ACHN (cell line): ENCODE results near the gene HERC5.
A peak's percentile ranks its signal among the peaks of the same experiment; 100 is the strongest.
"Not testable (repeated sequence)": the region's sequence is repeated elsewhere in the genome, so short reads cannot be mapped to it uniquely, and the experiment has no call there.

Source experiments
- DNase-seq: peaks from one replicate; pipeline ENCODE4 v3.0.0-alpha.2; 2015
- in situ Hi-C: cut with HindIII; loops from 2 replicates; pipeline ENCODE4 v1.10.0; 2017; ENCODE audit warnings: low sequenced_read_pairs, low pct_ligation_motif_present, low pct_unique_long_range_greater_than_20kb

The HERC5 gene

GRCh38 chr4:88445252-88445651 is 11.7 kb upstream of the HERC5 start:
- DNase-seq, result no peak
- in situ Hi-C loops, result no loop called here

DNA sequence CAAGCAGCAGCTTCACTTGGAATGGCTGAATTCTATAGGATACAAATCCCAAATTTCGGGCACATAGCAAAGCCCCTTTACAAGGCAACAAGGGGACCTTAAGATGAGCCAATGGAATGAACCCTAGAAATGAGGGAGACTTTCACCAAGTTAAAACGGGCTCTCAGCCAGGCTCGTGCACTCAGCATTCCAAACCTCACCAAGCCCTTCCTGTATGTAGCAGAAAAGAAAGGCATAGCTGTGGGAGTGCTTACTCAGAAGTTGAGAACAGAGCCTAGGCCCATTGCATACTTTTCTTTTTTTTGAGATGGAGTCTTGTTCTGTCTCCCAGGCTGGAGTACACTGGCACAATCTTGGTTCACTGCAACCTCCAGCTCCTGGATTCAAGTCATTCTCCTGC is 10.8 kb upstream of the HERC5 start:
- no peak for DNase-seq
- in situ Hi-C loops, result no loop called here

- no peak for DNase-seq
- in situ Hi-C loops, result no loop called here
These were observed 9.4 kb upstream of the HERC5 start for GRCh38 chr4:88447371-88448095.

GRCh38 chr4:88448211-88448765 is 8.6 kb upstream of the HERC5 start:
- in situ Hi-C loops, DNase-seq: not testable (repeated sequence)

DNA sequence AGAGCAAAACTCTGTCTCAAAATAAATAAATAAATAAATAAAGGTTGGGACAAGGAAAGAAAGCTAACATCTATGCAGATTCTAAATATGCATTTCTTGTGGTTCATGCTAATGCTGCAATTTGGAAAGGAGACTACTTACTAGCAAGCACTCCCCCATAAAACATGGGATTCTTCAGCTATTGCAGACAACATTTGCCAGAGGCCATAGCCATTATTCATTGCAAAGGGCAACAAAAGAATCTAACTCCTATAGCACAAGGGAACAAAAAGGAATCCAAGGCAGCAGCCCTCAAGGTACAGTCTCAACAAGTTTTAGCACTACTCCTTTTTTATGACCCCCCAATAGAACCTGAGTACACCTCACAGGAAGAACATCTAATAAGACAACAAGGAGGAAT is 8.0 kb upstream of the HERC5 start:
- in situ Hi-C loops, result no loop called here
- DNase-seq, result no peak

DNA sequence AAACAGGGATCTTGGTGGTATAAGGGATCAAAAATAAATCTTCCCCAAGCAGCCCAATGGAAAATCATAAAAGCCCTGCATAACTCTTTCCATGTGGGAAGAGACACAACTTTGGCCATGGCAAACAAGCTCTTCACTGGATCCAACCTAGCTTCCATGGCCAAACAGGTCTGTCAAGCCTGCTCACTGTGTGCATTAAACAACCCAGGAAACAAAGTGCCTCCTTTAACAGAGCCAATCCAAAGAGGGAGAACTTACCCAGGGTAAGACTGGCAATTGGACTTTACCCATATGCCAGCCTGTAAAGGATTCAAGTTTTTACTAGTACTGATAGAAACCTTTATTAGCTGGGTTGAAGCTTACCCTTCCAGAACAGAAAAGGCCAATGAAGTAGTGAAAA is 7.6 kb upstream of the HERC5 start:
- in situ Hi-C loops, result no loop called here

DNA sequence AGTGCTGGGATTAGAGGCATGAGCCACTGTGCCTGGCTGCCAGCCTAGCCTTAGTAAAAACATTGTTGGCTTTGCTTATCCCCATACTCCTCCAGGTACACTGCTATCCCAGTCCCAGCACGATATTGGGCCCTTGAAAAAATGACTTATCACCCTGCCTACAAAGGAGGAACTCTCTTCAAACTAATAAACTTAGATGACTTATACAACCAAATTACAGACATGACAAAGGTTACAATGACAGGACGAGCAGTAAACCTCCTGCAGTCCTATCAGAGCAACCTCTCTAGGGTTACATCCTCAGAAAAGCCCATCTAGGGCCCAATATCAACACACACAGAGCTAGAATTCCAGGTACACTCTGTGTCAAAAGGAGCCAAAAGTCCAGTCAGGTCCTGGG is 5.7 kb upstream of the HERC5 start:
- in situ Hi-C loops, result no loop called here
- DNase-seq, result no peak

More for the DNA sequence above, 7.6 kb upstream of the HERC5 start:
- DNase-seq, result no peak

GRCh38 chr4:88452912-88453311 is 4.0 kb upstream of the HERC5 start:
- DNase-seq, result no peak
- in situ Hi-C loops, result no loop called here

GRCh38 chr4:88457307-88458103 is 586 bp downstream of the HERC5 start:
- in situ Hi-C loops, result no loop called here

DNA sequence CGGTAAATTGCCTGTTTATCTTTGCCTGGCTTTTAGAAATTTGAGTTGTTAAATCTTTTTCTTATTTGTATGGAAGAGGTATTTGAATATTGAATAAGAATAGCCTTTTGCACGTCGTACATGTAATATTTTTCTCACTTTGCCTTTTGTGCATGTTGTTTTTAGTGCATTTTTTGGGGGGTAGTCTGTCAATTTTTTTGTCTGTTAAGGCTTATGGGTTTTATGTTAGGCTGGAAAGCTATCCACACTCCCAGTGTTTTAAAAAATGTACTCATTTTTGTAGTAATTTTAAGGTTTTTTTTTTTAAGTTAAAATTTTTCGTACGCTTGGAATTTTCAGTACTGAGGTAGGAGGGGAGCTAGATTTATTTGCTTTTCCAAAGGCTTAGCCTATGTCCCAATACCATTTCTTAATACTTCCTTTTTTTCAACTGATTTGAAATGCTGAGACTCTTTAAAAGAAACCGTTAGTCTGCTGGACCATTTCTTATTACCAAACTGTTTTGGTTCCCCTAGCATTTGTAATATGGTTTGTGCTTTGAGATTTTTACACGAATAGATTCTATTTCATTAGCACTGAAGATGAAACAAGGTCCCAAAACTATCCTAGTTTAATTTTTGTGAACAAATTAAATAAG is 1.3 kb downstream of the HERC5 start:
- in situ Hi-C loops, result no loop called here

More at GRCh38 chr4:88457307-88458103, 586 bp downstream of the HERC5 start:
- peak; percentile 39 for DNase-seq

GRCh38 chr4:88465653-88466192 is 8.8 kb downstream of the HERC5 start:
- in situ Hi-C loops, result no loop called here
- no peak for DNase-seq

More for the DNA sequence above, 1.3 kb downstream of the HERC5 start:
- no peak for DNase-seq

GRCh38 chr4:88467392-88467791 is 10.5 kb downstream of the HERC5 start:
- in situ Hi-C loops, result no loop called here
- no peak for DNase-seq

- DNase-seq, result no peak
- in situ Hi-C loops, result no loop called here
These were observed 20.4 kb downstream of the HERC5 start for GRCh38 chr4:88477229-88477860.

DNA sequence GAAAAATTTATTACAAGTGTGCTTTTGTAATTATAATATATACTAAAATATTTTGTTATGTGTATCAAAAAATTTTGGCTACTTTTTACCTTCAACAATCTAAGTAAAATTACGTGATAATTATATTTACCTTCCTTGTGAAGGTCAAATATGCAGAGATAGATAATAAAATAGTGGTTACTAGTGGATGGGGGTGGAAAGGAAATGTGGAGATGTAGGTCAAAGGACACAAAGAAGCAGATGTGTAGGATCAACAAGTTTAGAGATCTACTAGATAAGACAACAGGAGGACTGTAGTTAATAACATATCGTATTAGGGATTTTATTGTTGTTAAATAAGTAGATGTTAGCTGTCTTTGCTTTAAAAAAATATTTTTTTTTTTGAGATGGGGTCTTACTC is 21.3 kb downstream of the HERC5 start:
- in situ Hi-C loops, result no loop called here
- DNase-seq, result no peak

GRCh38 chr4:88481537-88481936 is 24.6 kb downstream of the HERC5 start:
- no peak for DNase-seq
- in situ Hi-C loops, result no loop called here

- in situ Hi-C loops, result no loop called here
- no peak for DNase-seq
These were observed 32.3 kb downstream of the HERC5 start for GRCh38 chr4:88489100-88489761.

- no peak for DNase-seq
- in situ Hi-C loops, result no loop called here
These were observed 41.0 kb downstream of the HERC5 start for GRCh38 chr4:88497859-88498409.

DNA sequence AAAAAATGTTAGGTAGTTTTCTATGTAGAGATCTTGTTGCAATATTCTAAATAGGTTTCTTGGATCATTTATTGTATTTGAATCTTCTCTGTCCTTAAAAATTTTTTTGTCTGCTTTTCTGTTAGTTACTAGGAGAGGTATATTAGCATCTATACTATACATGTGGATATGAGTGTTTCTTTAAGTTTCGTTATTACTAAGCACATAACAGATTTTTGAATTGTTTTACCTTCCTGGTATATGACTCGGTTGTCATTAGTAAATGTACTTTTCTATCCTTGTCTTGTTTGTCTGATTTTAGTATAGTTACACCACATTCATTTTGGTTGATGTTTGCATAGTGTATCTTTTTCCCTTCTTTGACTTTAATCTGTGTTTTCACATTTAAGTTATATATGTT is 46.4 kb downstream of the HERC5 start:
- no peak for DNase-seq
- in situ Hi-C loops, result loop anchor here (25.0 kb wide), 1 partner anchor 266 kb away; no protein-coding TSS in a partner anchor
